ENCODE results near the gene TNNT2.

The TNNT2 gene

DNA sequence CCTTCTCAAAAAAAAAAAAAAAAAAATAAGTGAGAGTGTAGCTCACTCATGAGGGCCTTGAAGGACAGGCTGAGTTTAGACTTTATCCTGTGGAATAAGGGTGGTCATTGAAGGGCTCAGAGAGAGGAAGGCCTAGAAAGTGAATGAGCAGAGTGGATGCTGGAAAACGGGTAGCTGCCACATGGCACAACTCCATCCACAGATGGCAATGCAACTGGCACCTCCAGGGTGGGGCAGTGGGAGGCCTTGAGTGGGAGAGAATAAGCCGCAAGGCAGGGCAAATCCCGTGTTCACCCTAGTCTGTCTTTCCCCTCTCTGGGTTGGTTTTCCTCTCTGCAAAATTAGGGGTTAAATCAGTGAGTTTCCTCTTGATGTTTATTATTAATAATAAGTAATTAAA lies 41.0 kb upstream of the TNNT2 start:
- WGBS, 2 experiments, result 92 to 98% methylated on average over 3 of the region's 3 CpGs
- Histone ChIP-seq H3K27me3 (ENCODE audit: control insufficient read depth, insufficient read depth, low read length, poor library complexity, severe bottlenecking) (no peaks in the 10 kb centered on the region), H3K9me3 (ENCODE audit: control insufficient read depth, low read length) (no peaks in the 10 kb centered on the region), H3K36me3 (ENCODE audit: control insufficient read depth, insufficient read depth, low read length) (no peaks in the 10 kb centered on the region), H3K27ac (ENCODE audit: insufficient read depth, low read depth, low read length, poor library complexity, severe bottlenecking) (no peak overlapping the region), H3K4me1 (ENCODE audit: control insufficient read depth, insufficient read depth, low read length) (peaks cover 15% of the 10 kb centered on the region), H3K4me3 (ENCODE audit: insufficient read depth, low read depth, low read length) (no peak overlapping the region)

DNA sequence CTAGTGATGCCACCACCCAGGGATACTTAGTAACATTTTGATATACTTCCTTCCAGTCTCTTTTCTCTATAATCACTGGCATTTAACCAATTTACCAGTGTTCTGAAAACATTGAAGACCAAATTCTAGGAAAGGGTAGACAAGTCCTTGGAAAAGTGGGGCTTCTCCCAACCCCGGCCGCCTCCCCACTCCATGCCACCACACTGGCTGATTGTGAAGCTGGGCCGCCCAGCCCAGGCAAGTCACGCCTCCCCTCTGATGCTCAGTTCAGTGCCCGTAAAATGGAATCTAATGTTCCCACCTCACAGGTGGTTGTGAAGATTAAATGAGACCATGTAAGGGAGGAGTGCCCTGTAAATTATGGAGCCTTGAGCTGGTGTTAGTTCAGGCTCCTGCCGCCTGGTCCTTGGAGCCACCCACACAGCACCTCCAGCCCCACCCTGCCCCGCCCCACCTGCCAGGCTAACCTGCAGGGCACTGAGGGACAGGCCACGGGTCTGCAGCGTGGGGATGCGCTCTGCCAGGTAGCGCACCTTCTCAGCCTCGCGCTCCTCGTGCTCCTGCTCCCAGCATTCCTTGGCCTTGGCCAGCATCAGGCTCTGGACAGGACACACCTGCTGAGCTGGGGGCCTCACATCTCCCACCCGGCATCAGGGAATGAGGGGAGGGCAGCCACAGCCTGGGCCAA lies 36.7 kb upstream of the TNNT2 start:
- Histone ChIP-seq H3K9me3 (ENCODE audit: control insufficient read depth, low read length) (no peaks in the 10 kb centered on the region), H3K27ac (ENCODE audit: insufficient read depth, low read depth, low read length, poor library complexity, severe bottlenecking) (no peak overlapping the region), H3K36me3 (ENCODE audit: control insufficient read depth, insufficient read depth, low read length) (no peaks in the 10 kb centered on the region), H3K27me3 (ENCODE audit: control insufficient read depth, insufficient read depth, low read length, poor library complexity, severe bottlenecking) (no peaks in the 10 kb centered on the region), H3K4me3 (ENCODE audit: insufficient read depth, low read depth, low read length) (no peak overlapping the region), H3K4me1 (ENCODE audit: control insufficient read depth, insufficient read depth, low read length) (peaks cover 3% of the 10 kb centered on the region)
- 94 to 95% methylated on average over 15 of the region's 15 CpGs for WGBS, 2 experiments

DNA sequence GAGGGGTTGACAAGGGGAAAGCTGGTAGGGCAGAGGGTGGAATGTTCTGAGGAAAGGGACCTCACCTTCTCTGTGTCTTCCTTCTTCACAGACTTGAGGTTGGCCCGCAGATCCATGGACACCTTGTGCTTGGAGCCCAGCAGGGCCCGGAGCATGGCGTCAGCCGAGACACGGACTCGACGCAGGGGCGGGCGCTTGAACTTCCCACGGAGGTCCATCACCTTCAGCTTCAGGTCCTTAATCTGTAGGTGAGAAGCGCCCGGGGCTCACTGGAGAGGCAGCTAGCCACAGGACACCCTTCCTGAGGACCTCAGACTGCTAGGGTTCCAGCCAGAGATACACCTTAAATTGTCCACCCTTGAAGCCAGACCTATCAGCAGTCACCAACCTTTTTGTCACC lies 33.8 kb upstream of the TNNT2 start:
- 95 to 97% methylated on average over 12 of the region's 12 CpGs for WGBS, 2 experiments
- Histone ChIP-seq H3K27me3 (ENCODE audit: control insufficient read depth, insufficient read depth, low read length, poor library complexity, severe bottlenecking) (no peaks in the 10 kb centered on the region), H3K9me3 (ENCODE audit: control insufficient read depth, low read length) (no peaks in the 10 kb centered on the region), H3K27ac (ENCODE audit: insufficient read depth, low read depth, low read length, poor library complexity, severe bottlenecking) (no peak overlapping the region), H3K36me3 (ENCODE audit: control insufficient read depth, insufficient read depth, low read length) (no peaks in the 10 kb centered on the region), H3K4me3 (ENCODE audit: insufficient read depth, low read depth, low read length) (no peak overlapping the region), H3K4me1 (ENCODE audit: control insufficient read depth, insufficient read depth, low read length) (peaks cover 6% of the 10 kb centered on the region)

DNA sequence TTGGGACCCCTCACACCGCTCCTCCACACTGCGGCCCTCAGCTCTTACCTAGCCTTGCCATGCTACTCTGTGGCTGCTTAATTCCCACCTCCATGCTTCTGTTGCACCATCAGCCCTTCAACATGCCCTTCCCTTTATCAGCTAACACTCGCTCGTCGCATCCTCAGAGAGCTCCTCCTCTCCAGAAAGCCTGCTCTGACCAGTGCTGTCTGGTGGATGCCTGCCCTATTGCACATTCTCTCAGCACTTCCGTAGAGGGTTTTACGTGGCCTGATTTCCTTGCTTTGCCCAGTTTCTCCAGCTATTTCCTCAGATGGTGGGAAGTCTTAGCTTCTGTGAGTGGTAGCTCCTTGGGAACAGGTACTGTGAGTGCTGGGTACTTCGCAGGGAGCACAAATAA lies 32.0 kb upstream of the TNNT2 start:
- WGBS, 2 experiments, result 80 to 86% methylated on average over 8 of the region's 8 CpGs
- Histone ChIP-seq H3K27me3 (ENCODE audit: control insufficient read depth, insufficient read depth, low read length, poor library complexity, severe bottlenecking) (no peaks in the 10 kb centered on the region), H3K9me3 (ENCODE audit: control insufficient read depth, low read length) (no peaks in the 10 kb centered on the region), H3K27ac (ENCODE audit: insufficient read depth, low read depth, low read length, poor library complexity, severe bottlenecking) (no peak overlapping the region), H3K4me1 (ENCODE audit: control insufficient read depth, insufficient read depth, low read length) (peaks cover 6% of the 10 kb centered on the region), H3K4me3 (ENCODE audit: insufficient read depth, low read depth, low read length) (no peak overlapping the region), H3K36me3 (ENCODE audit: control insufficient read depth, insufficient read depth, low read length) (no peaks in the 10 kb centered on the region)

DNA sequence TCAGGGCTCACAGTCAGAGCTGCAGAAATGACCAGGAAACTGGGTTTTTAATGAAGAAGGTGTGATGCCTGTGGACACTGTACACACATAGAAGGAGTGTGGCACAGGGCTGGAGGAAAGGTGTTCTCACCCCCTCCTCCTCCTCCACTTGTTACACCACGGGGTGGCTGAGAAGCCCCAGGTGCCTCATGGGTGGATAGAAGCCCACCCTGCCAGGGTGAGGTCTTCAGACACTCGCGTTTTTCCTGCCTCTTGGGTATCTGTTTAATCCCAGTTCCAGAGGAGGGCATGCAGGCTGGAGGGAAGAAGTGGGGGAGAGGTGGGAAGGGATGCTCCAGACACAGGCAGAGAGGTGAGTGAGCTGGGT lies 31.3 kb upstream of the TNNT2 start:
- Histone ChIP-seq H3K4me3 (ENCODE audit: insufficient read depth, low read depth, low read length) (no peak overlapping the region), H3K27ac (ENCODE audit: insufficient read depth, low read depth, low read length, poor library complexity, severe bottlenecking) (no peak overlapping the region), H3K27me3 (ENCODE audit: control insufficient read depth, insufficient read depth, low read length, poor library complexity, severe bottlenecking) (no peaks in the 10 kb centered on the region), H3K4me1 (ENCODE audit: control insufficient read depth, insufficient read depth, low read length) (peaks cover 6% of the 10 kb centered on the region), H3K9me3 (ENCODE audit: control insufficient read depth, low read length) (no peaks in the 10 kb centered on the region), H3K36me3 (ENCODE audit: control insufficient read depth, insufficient read depth, low read length) (no peaks in the 10 kb centered on the region)
- 83 to 95% methylated on average over 3 of the region's 3 CpGs for WGBS, 2 experiments

DNA sequence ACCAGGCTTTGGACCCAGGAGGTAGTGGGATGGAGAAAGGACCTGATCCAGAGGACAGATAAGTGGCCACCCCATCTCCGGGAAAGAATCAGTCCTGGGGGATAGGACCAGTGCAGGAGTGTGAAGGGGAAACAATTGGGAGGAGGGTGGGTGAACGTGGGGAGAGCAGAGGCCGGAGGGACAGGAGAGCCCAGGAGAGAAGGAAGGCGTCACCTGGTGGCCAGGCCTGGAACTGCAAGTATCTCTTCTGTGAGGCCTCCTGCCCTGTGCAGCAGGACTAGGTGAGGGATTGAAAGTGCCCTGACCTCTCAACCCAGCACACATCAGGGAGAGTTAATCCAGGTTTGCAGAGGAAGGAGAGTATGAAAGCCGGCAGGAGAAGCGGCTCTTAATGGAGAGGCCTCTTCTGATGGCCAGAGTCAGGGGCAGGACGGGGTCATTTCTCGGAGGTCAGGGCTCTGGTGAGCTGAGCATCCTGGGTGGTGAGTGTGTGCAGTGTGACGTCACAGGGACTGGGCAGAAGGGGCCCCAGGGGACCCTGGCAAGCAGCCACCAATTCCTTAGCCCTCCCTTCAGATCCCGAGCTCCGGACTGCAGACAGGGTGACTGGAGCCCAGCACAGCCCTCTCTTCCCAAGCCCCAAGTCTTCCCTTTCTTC lies 30.8 kb upstream of the TNNT2 start:
- Histone ChIP-seq H3K9me3 (ENCODE audit: control insufficient read depth, low read length) (no peaks in the 10 kb centered on the region), H3K27me3 (ENCODE audit: control insufficient read depth, insufficient read depth, low read length, poor library complexity, severe bottlenecking) (no peaks in the 10 kb centered on the region), H3K4me3 (ENCODE audit: insufficient read depth, low read depth, low read length) (no peak overlapping the region), H3K36me3 (ENCODE audit: control insufficient read depth, insufficient read depth, low read length) (no peaks in the 10 kb centered on the region), H3K4me1 (ENCODE audit: control insufficient read depth, insufficient read depth, low read length) (peaks cover 6% of the 10 kb centered on the region), H3K27ac (ENCODE audit: insufficient read depth, low read depth, low read length, poor library complexity, severe bottlenecking) (no peak overlapping the region)
- WGBS, 2 experiments, result 45 to 47% methylated on average over 11 of the region's 11 CpGs

DNA sequence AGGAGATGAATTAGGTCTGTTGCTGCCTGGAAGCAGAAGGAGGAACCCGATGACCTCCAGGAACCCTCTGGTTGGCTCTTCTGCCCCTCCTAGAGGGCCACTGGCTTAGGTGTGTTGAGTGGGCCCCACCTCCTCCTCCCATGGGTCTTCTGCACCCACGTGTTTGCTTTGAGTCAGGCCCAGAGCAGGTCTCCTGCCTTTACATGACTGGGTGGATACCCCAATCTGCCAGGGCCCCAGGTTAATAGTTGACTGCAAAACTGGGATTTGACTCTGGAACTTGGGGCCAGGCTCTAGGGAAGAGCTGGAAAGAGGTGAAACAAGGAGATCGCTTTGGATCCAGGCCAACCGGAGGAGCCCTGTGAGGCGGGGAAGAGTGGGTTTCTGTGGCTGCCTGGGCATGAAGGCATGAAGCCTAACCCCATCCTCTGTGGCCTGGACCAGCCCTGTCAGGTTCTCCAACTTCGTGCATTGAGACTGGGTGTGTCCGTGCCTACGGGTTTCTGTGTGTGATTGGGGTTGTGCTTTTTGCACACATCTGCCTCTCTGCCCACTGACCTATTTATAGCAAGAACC lies 29.4 kb upstream of the TNNT2 start:
- Histone ChIP-seq H3K4me1 (ENCODE audit: control insufficient read depth, insufficient read depth, low read length) (peaks cover 3% of the 10 kb centered on the region), H3K9me3 (ENCODE audit: control insufficient read depth, low read length) (no peaks in the 10 kb centered on the region), H3K4me3 (ENCODE audit: insufficient read depth, low read depth, low read length) (no peak overlapping the region), H3K27me3 (ENCODE audit: control insufficient read depth, insufficient read depth, low read length, poor library complexity, severe bottlenecking) (peaks cover 11% of the 10 kb centered on the region), H3K27ac (ENCODE audit: insufficient read depth, low read depth, low read length, poor library complexity, severe bottlenecking) (no peak overlapping the region), H3K36me3 (ENCODE audit: control insufficient read depth, insufficient read depth, low read length) (no peaks in the 10 kb centered on the region)
- 94 to 96% methylated on average over 8 of the region's 8 CpGs for WGBS, 2 experiments

DNA sequence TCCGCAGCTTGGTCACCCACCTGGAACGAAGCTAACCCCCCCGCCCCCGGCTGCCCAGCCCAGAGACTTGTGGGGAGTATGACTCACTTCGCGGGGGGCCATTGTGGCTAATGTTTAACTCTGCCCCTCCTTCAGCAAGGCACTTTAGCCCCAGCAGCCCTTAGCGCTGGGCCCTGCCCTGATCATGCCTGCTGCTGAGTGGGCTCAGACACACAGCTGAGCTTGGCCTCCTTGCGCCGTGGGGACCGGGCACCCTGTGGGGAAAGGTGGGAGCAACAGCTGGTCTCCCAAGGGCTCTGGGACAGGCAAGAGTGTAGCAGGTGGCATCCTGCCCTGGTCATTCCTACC lies 28.0 kb upstream of the TNNT2 start:
- WGBS, 2 experiments, result 81 to 83% methylated on average over 10 of the region's 10 CpGs

DNA sequence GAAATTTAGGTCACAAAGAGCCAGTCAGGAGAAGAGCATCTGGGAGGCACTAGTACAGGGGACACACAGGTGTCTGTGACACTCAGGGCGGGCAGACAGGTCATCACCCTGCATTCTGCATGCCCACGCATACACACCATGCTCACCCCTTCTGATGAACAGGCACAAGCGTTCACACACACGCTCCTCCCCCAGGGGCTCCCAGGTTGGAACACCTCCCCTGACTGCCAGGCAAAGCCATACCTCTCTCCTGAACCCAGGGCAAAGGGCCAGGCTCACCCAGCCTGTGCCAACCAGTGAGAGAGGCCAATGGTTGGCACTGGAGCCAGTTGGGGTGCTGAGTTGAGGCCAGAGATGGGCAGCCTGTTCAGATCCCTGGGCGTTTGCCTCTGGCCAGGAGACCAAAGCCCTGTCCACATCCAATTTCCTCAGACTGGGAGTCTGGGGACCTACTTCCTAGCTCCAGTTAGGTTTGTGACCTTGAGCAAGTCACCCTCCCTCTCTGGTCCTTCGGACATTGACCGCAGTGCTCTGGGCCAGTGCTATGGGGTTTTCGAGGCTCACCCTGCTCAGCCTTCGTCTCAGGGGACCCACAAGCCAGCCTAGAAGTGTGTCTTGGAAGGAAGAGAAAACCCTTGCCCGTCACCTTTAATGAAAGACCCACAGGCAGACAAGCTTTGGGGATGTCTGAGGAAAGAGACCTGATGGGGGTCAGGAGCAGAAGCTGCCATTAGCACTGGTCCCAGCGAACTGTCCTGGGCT lies 27.4 kb upstream of the TNNT2 start:
- H3K27ac ChIP-seq (ENCODE audit: insufficient read depth, low read depth, low read length, poor library complexity, severe bottlenecking), result no peak overlapping the region
- 92 to 95% methylated on average over 11 of the region's 11 CpGs for WGBS, 2 experiments
- H3K36me3 ChIP-seq (ENCODE audit: control insufficient read depth, insufficient read depth, low read length), result no peaks in the 10 kb centered on the region
- H3K4me1 ChIP-seq (ENCODE audit: control insufficient read depth, insufficient read depth, low read length), result peaks cover 3% of the 10 kb centered on the region
- H3K9me3 ChIP-seq (ENCODE audit: control insufficient read depth, low read length), result no peaks in the 10 kb centered on the region
- H3K27me3 ChIP-seq (ENCODE audit: control insufficient read depth, insufficient read depth, low read length, poor library complexity, severe bottlenecking), result peaks cover 31% of the 10 kb centered on the region
- H3K4me3 ChIP-seq (ENCODE audit: insufficient read depth, low read depth, low read length), result no peak overlapping the region

More for the DNA sequence above, 28.0 kb upstream of the TNNT2 start:
- peaks cover 3% of the 10 kb centered on the region for H3K4me1 ChIP-seq (ENCODE audit: control insufficient read depth, insufficient read depth, low read length)
- peaks cover 25% of the 10 kb centered on the region for H3K27me3 ChIP-seq (ENCODE audit: control insufficient read depth, insufficient read depth, low read length, poor library complexity, severe bottlenecking)
- H3K27ac ChIP-seq (ENCODE audit: insufficient read depth, low read depth, low read length, poor library complexity, severe bottlenecking), result no peak overlapping the region
- H3K36me3 ChIP-seq (ENCODE audit: control insufficient read depth, insufficient read depth, low read length), result no peaks in the 10 kb centered on the region
- H3K4me3 ChIP-seq (ENCODE audit: insufficient read depth, low read depth, low read length), result no peak overlapping the region
- no peaks in the 10 kb centered on the region for H3K9me3 ChIP-seq (ENCODE audit: control insufficient read depth, low read length)

DNA sequence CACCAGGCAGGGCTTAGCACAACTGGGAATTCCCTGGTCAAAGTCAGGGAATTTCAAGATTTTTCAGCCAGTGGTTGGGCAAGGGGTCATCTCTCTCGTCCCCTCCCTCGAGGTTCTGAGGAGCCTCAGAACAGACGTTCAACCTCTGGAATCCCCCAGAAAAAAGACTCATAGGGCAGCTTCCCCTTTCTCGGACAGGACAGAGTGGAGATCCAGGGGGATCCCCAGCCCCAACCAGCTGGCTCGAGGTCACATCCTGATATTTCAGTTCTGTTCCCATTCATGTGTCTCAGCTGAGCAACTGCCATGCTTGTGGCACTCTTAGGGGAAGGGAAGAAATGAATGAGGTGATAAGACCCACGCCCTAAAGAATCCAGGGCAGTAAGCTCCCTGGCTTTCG lies 26.6 kb upstream of the TNNT2 start:
- WGBS, 2 experiments, result 85 to 90% methylated on average over 5 to 7 of the region's 7 CpGs
- peaks cover 40% of the 10 kb centered on the region for H3K27me3 ChIP-seq (ENCODE audit: control insufficient read depth, insufficient read depth, low read length, poor library complexity, severe bottlenecking)
- peaks cover 3% of the 10 kb centered on the region for H3K4me1 ChIP-seq (ENCODE audit: control insufficient read depth, insufficient read depth, low read length)
- H3K4me3 ChIP-seq (ENCODE audit: insufficient read depth, low read depth, low read length), result no peak overlapping the region
- no peaks in the 10 kb centered on the region for H3K9me3 ChIP-seq (ENCODE audit: control insufficient read depth, low read length)
- H3K36me3 ChIP-seq (ENCODE audit: control insufficient read depth, insufficient read depth, low read length), result no peaks in the 10 kb centered on the region
- no peak overlapping the region for H3K27ac ChIP-seq (ENCODE audit: insufficient read depth, low read depth, low read length, poor library complexity, severe bottlenecking)
